HEK293T (cell line): ENCODE data around the gene ASXL1.

Source experiments
- CTCF ChIA-PET: fragments of 350-600 bp; formaldehyde crosslinking; extraction: SDS; loops from one replicate; lab custom pipeline; 2021; ENCODE audit warnings: antibody characterized with exemption, inconsistent platforms; lab: Yijun Ruan, JAX
- POLR2A ChIA-PET: fragments of 350-600 bp; formaldehyde crosslinking; extraction: SDS; loops from one replicate; lab custom pipeline; 2020; ENCODE audit warnings: antibody characterized with exemption, inconsistent platforms; lab: Yijun Ruan, JAX
- DNase-seq: peaks from one replicate; pipeline ENCODE4 v3.0.0; 2012; ENCODE audit warnings: mixed read lengths; ENCODE audit errors: extremely low spot score
- ARNT ChIP-seq: fragments of 450-650 bp; IDR thresholded peaks from 2 replicates; pipeline ENCODE4 v1.6.1; 2017; ENCODE audit warnings: mild to moderate bottlenecking
- BHLHE40 ChIP-seq: fragments of 450-650 bp; IDR thresholded peaks from 2 replicates; pipeline ENCODE4 v1.6.1; 2016; ENCODE audit warnings: mild to moderate bottlenecking, moderate library complexity, borderline replicate concordance
- CTBP1 ChIP-seq: fragments of 450-650 bp; IDR thresholded peaks from 2 replicates; pipeline ENCODE4 v1.6.1; 2016; ENCODE audit warnings: borderline replicate concordance
- ELF4 ChIP-seq: fragments of 450-650 bp; IDR thresholded peaks from 2 replicates; pipeline ENCODE4 v1.6.1; 2017; ENCODE audit warnings: antibody characterized with exemption
- FOXA1 ChIP-seq: fragments of 450-650 bp; IDR thresholded peaks from 2 replicates; pipeline ENCODE4 v1.6.1; 2016; ENCODE audit warnings: mild to moderate bottlenecking
- FOXK2 ChIP-seq: fragments of 450-650 bp; IDR thresholded peaks from 2 replicates; pipeline ENCODE4 v1.6.1; 2016; ENCODE audit warnings: mild to moderate bottlenecking
- FOXM1 ChIP-seq: fragments of 450-650 bp; IDR thresholded peaks from 2 replicates; pipeline ENCODE4 v1.6.1; 2017; ENCODE audit warnings: mild to moderate bottlenecking, borderline replicate concordance
- HDGF ChIP-seq: fragments of 450-650 bp; IDR thresholded peaks from 2 replicates; pipeline ENCODE4 v1.6.1; 2017; ENCODE audit warnings: antibody characterized with exemption, borderline replicate concordance
- L3MBTL2 ChIP-seq: fragments of 450-650 bp; conservative IDR thresholded peaks from 2 replicates; pipeline ENCODE4 v1.6.1; 2016; ENCODE audit warnings: mild to moderate bottlenecking
- LEF1 ChIP-seq: fragments of 450-650 bp; IDR thresholded peaks from 2 replicates; pipeline ENCODE4 v1.6.1; 2017; ENCODE audit warnings: mild to moderate bottlenecking, borderline replicate concordance
- NFRKB ChIP-seq: fragments of 450-650 bp; IDR thresholded peaks from 2 replicates; pipeline ENCODE4 v1.6.1; 2016; ENCODE audit warnings: mild to moderate bottlenecking, moderate library complexity
- SP1 ChIP-seq: fragments of 450-650 bp; IDR thresholded peaks from 2 replicates; pipeline ENCODE4 v1.6.1; 2017
- SUZ12 ChIP-seq: fragments of 450-650 bp; IDR thresholded peaks from 2 replicates; pipeline ENCODE4 v1.6.1; 2016; ENCODE audit warnings: mild to moderate bottlenecking
- TARDBP ChIP-seq: fragments of 450-650 bp; IDR thresholded peaks from 2 replicates; pipeline ENCODE4 v1.6.1; 2016
- ZNF384 ChIP-seq: fragments of 450-650 bp; IDR thresholded peaks from 2 replicates; pipeline ENCODE4 v1.6.1; 2016
- TF ChIP-seq, protein P1 (sequence below): fragments of 450-650 bp; IDR thresholded peaks from 2 replicates; pipeline ENCODE4 v1.6.1; 2016

Gene ASXL1

DNA sequence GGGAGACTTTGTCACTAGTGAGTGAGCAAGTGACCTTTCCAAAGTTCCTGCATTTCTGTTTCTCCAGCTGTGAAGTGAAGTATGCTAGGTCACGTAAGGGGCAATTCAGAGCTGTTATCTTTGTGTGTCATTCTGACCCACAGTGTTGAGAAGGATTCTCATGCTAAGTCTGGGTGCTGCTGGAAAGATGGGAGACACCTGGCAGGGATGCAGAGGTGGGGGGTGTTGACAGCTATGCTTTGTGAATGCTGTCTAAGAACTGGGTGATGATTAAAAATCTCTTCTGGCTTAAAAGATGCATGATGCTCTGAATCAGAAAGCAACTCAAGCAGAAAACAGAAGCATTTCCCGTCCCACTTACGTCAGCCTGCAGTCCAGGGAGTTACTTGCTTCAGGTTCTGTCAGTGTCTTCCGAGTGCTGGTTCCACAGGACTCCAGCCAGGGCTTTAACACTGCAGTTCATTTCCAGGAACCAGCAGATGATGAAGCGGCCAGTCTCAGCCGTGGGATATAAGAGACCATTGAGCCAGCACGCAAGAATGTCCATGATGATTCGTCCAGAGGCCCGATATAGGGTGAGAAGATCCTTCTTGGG lies 30.9 kb upstream of the ASXL1 start:
- DNase-seq: no peak
- POLR2A ChIA-PET: no interaction called here
- CTCF ChIA-PET: no interaction called here
- TF ChIP-seq, protein P1, sequence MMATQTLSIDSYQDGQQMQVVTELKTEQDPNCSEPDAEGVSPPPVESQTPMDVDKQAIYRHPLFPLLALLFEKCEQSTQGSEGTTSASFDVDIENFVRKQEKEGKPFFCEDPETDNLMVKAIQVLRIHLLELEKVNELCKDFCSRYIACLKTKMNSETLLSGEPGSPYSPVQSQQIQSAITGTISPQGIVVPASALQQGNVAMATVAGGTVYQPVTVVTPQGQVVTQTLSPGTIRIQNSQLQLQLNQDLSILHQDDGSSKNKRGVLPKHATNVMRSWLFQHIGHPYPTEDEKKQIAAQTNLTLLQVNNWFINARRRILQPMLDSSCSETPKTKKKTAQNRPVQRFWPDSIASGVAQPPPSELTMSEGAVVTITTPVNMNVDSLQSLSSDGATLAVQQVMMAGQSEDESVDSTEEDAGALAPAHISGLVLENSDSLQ: no peak
- TF ChIP-seq FOXA1 (no peak), HDGF (no peak), FOXM1 (no peak), ZNF384 (no peak), ELF4 (no peak), LEF1 (no peak), ARNT (no peak), NFRKB (no peak)

DNA sequence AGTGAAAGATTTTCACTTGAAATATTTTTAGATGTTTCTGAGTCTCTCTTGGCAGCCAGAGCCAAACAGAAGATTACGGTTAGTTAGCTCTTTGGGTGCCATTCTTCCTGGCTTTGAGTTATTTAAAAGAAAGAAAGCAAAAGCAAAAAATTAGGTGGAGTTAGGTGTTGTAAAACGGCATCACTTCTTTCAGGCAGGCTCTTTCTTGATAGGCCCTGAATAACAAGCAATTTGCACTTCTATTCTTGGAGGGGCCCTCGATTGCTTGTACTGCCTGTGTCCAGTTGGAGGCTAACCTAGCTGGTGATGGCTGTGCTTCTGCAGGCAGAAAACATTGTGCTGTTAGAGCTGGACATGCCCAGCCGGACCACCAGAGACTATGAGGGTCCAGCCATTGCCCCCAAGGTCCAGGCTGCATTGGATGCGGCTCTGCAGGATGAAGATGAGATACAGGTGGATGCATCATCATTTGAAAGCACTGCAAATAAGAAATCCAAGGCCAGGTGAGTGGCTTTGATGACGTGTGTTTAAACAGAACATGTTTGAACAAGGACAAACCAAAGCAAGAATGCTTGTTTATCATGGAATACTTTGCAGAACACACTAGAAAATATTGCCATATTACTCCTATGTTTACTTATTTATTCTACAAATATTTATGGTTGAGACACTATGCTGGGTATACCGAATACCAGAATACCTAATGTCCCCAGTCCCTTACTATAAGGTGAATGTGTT lies 28.1 kb upstream of the ASXL1 start:
- CTCF ChIA-PET: no interaction called here
- TF ChIP-seq ELF4 (no peak), CTBP1 (no peak), ZNF384 (no peak), LEF1 (no peak), SUZ12 (no peak)
- POLR2A ChIA-PET: no interaction called here
- no peak for DNase-seq

DNA sequence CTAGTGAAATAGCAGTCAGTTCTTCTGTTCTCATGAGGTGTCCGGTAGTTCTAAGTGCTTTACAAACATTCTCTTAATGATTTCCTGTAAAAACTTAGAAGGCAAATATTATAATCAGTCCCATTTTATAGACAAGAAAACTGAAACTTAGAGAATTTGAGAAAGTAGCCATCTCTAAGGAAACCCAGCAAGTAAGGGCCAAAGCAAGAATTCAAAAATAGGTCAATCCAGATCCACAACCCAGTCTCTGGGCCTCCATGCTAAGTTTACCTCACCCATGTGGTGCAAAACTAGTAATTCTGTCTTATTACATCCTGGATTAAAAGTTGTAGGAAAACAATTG lies 27.6 kb upstream of the ASXL1 start:
- DNase-seq: no peak
- POLR2A ChIA-PET: no interaction called here
- TF ChIP-seq FOXK2: no peak
- no peak for TF ChIP-seq L3MBTL2
- CTCF ChIA-PET: no interaction called here

DNA sequence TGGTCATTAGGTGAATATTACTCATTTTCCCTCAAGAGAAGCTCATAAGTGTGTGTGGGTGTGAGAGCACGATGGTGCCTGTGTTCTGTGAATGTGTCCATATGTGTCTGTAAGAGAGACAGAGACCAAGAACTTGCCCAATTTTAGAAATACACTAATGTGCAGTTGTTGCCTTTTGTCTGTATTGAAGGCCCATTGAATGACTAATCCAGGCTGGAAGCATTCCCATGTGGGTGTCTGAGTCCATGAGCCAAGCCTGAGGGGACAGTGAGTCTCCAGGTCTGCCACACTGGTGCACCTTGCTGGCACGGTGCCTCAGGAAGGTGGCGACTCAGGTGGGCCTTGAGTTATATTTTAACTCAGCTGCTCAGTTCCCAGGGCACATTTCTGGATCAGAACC lies 25.5 kb upstream of the ASXL1 start:
- ChIA-PET POLR2A (no interaction called here), CTCF (no interaction called here)
- no peak for DNase-seq
- TF ChIP-seq NFRKB: no peak
- no peak for TF ChIP-seq ELF4
- no peak for TF ChIP-seq SUZ12

DNA sequence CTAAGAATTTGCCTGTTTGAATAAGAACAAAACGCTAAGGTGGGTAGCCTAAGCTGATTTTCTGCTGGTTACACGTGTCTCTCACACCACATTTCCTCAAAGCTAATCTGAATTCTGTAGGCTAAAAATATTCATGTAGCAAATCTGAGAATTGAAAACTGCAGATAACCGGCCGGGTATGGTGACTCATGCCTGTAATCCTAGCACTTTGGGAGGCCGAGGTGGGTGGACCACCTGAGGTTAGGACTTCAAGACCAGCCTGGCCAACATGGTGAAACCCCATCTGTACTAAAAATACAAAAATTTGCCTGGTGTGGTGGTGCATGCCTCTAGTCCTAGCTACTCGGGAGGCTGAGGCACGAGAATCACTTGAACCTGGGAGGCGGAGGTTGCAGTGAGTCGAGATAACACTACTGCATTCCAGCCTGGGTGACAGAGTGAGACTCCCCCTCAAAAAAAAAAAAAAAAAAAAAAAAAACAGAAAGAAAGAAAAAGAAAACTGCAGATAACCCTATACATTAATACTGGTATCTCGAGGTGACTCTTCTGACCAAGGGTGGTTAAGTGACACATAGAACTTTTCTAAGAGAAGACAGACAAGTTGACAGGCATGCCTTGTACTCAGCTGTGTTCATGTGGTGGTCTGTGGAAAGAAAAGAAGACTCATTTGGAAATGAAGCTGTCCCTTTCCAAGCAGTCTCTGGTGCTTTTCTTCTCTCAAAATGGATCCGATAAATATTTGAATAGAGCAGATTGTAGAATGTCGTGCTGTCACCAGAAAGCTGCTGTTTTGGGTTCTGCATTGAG lies 24.7 kb upstream of the ASXL1 start:
- TF ChIP-seq SP1 (no peak), BHLHE40 (no peak), FOXK2 (no peak), SUZ12 (no peak), ZNF384 (no peak), NFRKB (no peak), L3MBTL2 (no peak), FOXA1 (no peak), ELF4 (no peak), ARNT (no peak), HDGF (no peak), TARDBP (no peak), CTBP1 (no peak), LEF1 (no peak), FOXM1 (no peak)
- TF ChIP-seq, protein P1: no peak
- no peak for DNase-seq
- POLR2A ChIA-PET: no interaction called here
- CTCF ChIA-PET: no interaction called here

DNA sequence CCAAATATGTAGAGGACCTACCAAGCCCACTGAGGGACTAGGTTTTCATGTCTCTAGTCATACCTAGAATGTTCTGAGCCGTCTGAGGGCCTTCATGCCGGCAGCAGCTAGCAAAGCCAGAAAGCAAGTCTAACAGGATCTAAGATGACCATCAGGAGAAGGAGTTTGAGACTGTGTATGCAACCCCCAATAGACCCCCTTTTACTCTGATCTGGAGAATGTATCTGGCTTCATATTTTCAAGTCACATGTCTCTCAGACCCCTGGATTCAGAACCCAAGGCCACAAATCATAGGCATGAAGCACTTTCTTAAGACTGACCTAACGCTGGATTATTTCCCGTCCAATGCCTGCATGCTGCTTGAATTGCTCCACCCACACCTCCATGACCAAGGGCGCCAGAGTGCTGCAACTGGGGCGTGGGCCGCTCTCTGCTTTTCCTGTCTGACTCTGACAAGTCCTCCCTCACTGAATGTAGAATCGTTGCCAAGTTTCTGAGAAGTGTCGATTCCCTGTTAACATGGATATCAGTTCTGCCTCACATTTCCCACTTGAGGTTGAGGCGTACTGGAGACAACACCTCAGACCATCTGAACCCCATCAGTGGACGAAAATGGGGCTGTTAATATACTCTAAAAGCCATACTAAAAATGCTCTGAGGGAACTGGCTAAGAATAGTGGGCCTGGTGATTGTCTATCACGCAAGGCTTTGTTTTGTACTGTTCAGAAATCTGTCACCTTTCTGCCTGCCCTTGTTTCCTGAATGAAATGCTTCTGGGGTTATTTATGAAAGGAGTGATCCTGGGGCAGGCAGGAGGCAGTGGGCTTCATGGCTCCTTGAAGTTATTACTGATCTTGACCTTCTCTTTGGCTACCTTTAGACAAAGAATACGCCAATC lies 23.9 kb upstream of the ASXL1 start:
- no peak for TF ChIP-seq ARNT
- TF ChIP-seq, protein P1: no peak
- TF ChIP-seq NFRKB: no peak
- no peak for TF ChIP-seq HDGF
- ChIA-PET POLR2A (no interaction called here), CTCF (no interaction called here)
- DNase-seq: no peak
